ENCODE data around the gene C6orf136.

GRCh38 chr6:30687659-30688431, 40.9 kb downstream of the C6orf136 start:
- TF ChIP-seq, protein P1, sequence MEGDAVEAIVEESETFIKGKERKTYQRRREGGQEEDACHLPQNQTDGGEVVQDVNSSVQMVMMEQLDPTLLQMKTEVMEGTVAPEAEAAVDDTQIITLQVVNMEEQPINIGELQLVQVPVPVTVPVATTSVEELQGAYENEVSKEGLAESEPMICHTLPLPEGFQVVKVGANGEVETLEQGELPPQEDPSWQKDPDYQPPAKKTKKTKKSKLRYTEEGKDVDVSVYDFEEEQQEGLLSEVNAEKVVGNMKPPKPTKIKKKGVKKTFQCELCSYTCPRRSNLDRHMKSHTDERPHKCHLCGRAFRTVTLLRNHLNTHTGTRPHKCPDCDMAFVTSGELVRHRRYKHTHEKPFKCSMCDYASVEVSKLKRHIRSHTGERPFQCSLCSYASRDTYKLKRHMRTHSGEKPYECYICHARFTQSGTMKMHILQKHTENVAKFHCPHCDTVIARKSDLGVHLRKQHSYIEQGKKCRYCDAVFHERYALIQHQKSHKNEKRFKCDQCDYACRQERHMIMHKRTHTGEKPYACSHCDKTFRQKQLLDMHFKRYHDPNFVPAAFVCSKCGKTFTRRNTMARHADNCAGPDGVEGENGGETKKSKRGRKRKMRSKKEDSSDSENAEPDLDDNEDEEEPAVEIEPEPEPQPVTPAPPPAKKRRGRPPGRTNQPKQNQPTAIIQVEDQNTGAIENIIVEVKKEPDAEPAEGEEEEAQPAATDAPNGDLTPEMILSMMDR (IDR thresholded peaks at IDR 0.05), result no peak
- TF ChIP-seq POLR2A (IDR thresholded peaks at IDR 0.05), result no peak

All from Peyer's patch (tissue), 4 donors.